ENCODE data around the gene CREG1.
A peak's percentile ranks its signal among the peaks of the same experiment; 100 is the strongest.

CREG1 gene

DNA sequence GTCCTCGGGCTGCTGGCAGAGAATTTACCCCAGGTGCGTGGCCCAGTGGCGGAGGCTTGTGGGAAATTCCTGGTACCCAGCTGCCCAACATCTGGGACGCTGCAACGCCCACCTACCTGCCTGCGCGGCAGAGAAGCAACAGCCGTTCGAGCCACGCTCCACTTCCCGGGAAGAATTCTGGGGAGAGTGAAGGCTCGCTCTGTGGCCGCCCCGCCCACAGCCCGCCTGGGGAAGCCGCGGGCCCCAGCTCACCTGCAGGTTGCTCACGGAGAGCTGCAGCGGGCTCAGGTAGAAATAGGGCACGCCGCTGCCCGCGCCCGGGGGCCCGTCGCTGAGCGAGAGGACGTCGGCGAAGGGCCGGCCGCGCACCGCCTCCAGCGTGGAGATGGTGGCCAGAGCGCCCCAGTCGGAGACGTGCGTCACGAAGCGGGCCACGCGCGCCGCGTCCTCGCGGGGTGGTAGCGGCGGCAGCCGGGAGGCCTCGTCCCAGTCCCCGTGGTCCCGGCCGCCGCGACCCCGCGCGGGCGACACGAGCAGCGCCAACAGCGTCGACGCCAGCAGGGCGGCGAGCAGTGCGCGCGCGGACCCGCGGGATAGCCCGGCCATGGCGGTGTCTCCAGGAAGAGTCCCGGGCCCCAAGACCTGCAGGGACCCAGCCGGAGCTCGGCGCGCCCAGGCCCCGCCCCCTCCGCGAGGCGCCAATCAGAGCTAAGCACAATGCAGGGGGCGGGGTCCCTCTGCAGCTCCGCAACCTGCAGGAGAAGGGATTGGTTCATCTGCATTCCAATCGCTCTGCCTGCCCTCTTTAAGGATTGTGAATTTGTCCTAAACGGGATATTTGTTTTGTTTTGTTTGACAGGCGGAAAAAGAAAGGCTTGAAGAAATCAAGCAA lies at the start of gene CREG1:
Gene CREG1, minus strand, starts transcription at position 627 of the 892 bp plus-strand sequence.
- TF ChIP-seq NFIC (IDR thresholded peaks at IDR 0.05) (no peak), TEAD4 (IDR thresholded peaks at IDR 0.05) (peak; percentile 61), TAF1 (IDR thresholded peaks at IDR 0.05; ENCODE audit: low read depth) (peak; percentile 76; the same call in 1 of the 2 replicates), USF1 (IDR thresholded peaks at IDR 0.05) (no peak), CEBPB (IDR thresholded peaks at IDR 0.05) (peak; percentile 88), EP300 (IDR thresholded peaks at IDR 0.05; ENCODE audit: borderline replicate concordance) (no peak; the same call in 1 of the 2 replicates), TCF12 (IDR thresholded peaks at IDR 0.05; ENCODE audit: low read depth) (peak; percentile 31; the same call in 1 of the 2 replicates), EGR1 (IDR thresholded peaks at IDR 0.05) (peak; percentile 80), CREB1 (IDR thresholded peaks at IDR 0.05; ENCODE audit: low read depth) (no peak), ZBTB7A (IDR thresholded peaks at IDR 0.05; ENCODE audit: low read depth) (no peak), REST (IDR thresholded peaks at IDR 0.05; ENCODE audit: low read depth) (0 out of 2 replicates have a peak, but pooled peaks have one; percentile 8), YY1 (IDR thresholded peaks at IDR 0.05; ENCODE audit: low read depth) (peak; percentile 66; the same call in 1 of the 2 replicates)

DNA sequence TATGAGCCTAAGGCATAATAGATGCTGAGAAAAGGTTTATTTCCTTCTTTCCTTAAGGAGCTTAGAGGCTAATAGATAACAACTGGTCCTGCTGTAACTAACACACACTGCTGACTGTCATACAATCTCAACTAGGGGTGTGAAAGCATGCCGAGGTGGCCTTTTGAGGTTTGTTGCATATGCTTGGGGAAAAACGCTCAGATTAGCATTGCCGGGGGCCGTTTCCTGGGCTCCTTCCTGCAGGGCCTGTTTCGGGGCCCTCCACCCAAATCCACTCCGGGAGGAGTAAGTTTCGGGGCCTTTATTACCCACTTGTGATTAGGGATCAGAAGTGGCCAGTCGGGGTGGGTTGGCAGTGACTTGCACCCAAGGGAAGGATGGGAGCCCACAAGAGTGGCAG lies 49.3 kb upstream of the CREG1 start:
- TF ChIP-seq CEBPB (IDR thresholded peaks at IDR 0.05) = no peak

DNA sequence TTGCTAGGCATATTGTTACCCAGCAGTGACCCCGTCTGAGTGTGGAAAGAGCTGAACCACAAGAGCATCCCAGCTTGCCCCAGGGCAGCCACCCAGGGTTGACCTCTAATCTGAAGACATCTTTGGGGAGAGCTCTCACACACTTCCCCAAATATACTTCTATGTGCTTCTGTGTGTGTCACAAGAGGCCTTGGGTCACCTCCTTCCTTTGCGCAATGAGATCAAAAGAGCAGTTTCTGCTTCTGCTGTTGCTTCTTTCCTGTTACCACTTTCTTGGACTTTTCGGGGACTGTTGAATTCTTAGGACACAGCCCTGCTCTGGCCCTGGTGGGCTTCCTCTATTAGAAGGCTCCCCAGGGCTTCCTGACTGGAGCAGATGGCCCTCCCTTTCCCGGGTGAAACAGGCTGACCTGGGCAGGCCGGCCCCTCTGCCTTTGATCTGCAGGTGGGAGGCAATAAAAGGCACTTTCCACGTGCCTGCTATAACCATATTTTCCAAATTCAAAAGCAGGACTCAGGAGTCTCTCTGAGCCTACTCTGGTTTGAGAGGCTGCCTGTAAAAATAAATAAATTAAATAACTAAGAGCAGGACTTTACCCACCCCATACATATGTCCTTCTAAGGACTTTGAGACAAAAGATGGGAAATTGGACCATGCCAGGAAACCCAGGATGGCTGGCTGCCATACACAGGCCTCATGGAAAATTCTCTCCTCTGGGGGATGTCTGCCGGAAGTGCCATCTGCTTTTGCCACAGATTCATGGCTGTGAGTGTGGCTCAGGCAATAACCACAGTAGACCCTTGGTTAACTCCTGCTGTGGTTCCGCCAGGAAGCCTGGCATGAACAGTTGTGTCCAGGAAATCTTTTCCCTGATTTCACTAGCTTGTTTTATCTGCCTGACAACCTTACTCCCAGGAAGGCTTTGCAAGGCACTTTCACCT lies 48.2 kb upstream of the CREG1 start:
- TF ChIP-seq TAF1 (IDR thresholded peaks at IDR 0.05; ENCODE audit: low read depth) = no peak
- TF ChIP-seq YY1 (IDR thresholded peaks at IDR 0.05; ENCODE audit: low read depth) = no peak
- no peak for TF ChIP-seq USF1 (IDR thresholded peaks at IDR 0.05)

DNA sequence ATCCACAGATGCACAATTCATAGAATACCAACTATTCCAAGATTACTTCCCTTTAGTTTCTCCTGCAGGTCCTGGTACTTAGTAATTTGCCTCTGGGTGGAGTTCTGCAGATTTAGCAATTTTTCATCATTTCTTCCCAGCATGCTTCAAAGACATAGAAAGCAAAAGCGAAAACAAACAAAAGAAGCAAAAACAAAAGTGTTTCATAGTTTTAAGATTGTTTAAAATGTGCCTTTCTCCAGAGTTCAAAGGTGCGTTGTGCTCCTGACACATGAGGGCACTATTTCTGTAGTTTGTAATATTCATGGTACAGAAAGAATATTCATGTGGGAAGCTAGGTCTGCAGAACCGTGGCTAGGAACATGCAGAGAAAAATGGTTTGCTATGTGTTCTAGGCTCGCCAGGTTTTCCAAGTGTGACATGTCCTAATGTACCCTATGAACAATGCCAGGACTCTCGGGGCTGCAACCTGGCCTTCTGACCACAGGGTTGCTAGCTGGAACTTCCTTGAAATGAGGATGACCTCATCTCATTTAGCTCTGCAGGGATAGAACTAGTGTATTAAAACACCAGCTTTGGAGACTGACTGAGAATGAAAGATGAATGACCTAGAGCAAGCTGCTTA lies 46.5 kb upstream of the CREG1 start:
- no peak for TF ChIP-seq FOXM1 (IDR thresholded peaks at IDR 0.05; ENCODE audit: borderline replicate concordance, low read depth)
- no peak for TF ChIP-seq TAF1 (IDR thresholded peaks at IDR 0.05; ENCODE audit: low read depth)
- TF ChIP-seq EGR1 (IDR thresholded peaks at IDR 0.05) = no peak
- TF ChIP-seq ZBTB7A (IDR thresholded peaks at IDR 0.05; ENCODE audit: low read depth) = no peak
- TF ChIP-seq CEBPB (IDR thresholded peaks at IDR 0.05) = no peak
- peak; percentile 74 for TF ChIP-seq RAD21 (IDR thresholded peaks at IDR 0.05; ENCODE audit: low read depth)
- no peak for TF ChIP-seq USF1 (IDR thresholded peaks at IDR 0.05)
- no peak for TF ChIP-seq REST (IDR thresholded peaks at IDR 0.05; ENCODE audit: low read depth)

GRCh38 chr1:167594822-167595221 lies 41.3 kb upstream of the CREG1 start:
- TF ChIP-seq USF1 (IDR thresholded peaks at IDR 0.05) (no peak), MAX (IDR thresholded peaks at IDR 0.05) (no peak), REST (IDR thresholded peaks at IDR 0.05; ENCODE audit: low read depth) (no peak), TCF12 (IDR thresholded peaks at IDR 0.05; ENCODE audit: low read depth) (no peak), YY1 (IDR thresholded peaks at IDR 0.05; ENCODE audit: low read depth) (no peak), ZBTB7A (IDR thresholded peaks at IDR 0.05; ENCODE audit: low read depth) (no peak), EP300 (IDR thresholded peaks at IDR 0.05; ENCODE audit: borderline replicate concordance) (no peak), TEAD4 (IDR thresholded peaks at IDR 0.05) (no peak), CEBPB (IDR thresholded peaks at IDR 0.05) (no peak), TAF1 (IDR thresholded peaks at IDR 0.05; ENCODE audit: low read depth) (no peak), EGR1 (IDR thresholded peaks at IDR 0.05) (no peak), CREB1 (IDR thresholded peaks at IDR 0.05; ENCODE audit: low read depth) (no peak), RAD21 (IDR thresholded peaks at IDR 0.05; ENCODE audit: low read depth) (no peak), NFIC (IDR thresholded peaks at IDR 0.05) (no peak), FOXM1 (IDR thresholded peaks at IDR 0.05; ENCODE audit: borderline replicate concordance, low read depth) (no peak)
